Fibroblast of gingiva (primary cell): ENCODE data around the gene PPP1R9A.

Source experiments
- DNase-seq: peaks from one replicate; pipeline ENCODE4 v3.0.0-alpha.2; 2011; ENCODE audit warnings: low read depth

The PPP1R9A gene

DNA sequence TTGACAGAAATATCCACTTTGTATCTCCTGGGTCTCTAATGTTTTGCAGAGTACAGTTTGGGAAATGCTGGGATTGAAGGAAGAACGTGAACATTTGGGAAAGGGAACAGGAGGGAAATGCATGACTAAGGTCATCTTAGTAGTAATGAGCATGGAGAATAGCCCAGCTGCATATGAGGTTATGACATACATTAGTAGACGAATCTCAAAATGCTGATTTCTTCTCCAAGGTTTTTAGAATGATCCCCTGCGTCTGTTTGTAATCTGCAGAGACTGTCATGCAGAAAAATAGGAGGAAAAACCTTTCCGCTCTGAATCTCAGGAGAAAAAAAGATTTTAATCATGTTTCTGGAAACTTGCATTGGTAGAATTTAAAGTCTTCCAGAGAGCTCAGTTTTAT, 133.6 kb downstream of the PPP1R9A start:
- DNase-seq: no peak

DNA sequence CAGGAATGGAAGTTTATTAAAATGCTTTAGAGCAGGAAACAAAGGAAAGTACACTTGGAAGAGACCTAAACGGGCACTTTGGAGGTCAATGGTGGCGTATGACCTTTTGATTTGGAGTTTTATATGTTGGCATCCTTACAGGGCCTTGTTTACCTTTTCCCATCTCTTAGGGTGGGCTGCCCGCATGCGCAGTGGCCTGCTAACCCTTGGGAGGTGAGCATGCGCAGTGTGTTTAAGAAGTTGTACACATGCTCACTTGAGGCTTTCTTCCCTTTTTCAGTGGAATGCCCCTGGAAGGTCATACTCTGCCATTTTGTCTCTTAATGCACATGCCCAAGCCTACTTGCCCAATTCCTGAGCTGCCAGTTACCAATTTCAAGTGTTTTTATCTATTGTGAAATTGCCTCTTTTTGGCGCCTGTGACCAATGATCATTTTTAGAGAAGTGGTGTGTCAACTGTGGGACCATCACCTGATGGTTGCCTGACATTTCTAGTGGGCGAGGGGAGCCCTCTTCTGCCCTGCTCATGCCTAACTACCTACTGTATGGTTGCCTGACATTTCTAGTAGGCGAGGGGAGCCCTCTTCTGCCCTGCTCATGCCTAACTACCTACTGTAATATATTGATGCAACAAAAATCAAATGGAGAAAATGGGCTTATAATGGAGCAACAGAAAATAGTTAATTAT, 138.0 kb downstream of the PPP1R9A start:
- no peak for DNase-seq

DNA sequence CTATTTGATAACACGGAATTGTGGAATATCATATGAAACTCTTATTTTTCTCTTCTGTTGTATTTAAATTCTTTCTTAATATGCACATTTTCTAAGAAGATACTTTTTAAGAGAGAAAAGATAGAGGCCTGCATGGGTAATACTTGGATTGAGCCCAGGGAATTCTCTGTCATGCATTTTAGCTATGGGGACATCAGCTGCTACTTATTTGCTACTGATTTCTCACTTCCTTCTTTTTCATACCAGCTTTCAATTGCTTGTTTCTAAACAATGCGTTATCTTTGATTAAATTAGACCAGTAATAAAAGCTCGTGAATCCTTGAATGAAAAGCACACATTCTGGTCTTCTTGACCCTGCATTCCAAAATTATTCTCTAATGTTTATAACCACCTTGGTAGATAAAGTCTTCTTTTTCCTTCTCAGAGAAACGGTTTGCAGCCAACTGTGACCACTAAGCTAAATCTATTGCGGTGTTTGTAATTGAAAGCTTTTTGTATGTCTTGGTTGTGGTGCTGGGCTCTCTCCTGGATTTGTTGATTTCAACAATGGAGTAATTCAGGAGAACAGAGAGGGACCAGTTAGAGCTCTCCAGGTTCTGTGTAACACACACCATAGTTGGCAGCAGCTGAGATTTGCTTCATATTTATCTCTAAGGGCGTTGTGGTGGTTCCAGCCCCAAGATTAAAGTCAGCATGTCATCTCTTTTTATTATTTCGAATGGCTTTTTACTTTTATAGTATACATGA, 139.3 kb downstream of the PPP1R9A start:
- no peak for DNase-seq

DNA sequence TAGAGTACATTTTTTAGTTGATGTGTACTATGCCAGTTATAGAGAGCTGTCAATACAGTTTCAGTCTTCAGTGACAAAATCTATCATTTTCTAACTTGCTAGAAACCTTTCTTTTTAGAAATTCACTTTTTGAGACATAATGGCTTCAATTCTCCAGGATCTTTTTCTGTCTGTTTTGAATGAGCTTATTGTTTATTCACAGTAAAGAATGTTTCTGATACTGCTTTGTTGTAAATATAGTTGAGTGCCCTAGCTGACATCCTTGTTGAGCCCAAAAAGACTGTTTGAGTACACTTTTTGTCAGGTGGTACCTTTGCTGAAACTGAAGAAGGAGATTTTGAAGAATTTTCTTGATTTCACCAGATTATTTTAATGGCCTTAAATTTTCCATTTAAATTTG, 139.9 kb downstream of the PPP1R9A start:
- DNase-seq: no peak

DNA sequence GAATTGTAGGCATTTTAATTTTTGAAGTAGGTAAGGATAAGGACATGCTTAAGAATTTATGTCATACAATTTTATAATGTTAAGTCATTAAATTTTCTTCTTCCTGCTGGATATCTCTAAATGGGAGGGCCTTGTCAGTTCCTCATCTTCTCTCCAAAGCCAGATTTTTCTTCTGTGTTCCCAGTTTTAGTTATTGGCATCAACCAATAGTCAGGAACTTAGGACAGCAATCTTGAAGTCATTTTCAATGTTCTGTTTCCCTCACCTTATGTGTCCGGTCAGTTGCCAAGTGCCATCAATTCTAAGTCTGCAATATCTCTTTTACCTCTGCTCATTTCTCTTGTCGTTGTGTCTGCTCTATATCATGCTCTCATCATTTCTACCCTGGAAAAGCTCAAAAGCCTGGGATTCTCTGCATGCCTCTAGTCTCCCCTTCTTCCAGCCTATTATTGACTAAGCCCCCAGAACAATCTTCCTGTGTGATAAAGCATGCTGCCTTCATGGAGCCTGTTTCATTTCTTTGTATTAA, 145.2 kb downstream of the PPP1R9A start:
- DNase-seq: no peak

DNA sequence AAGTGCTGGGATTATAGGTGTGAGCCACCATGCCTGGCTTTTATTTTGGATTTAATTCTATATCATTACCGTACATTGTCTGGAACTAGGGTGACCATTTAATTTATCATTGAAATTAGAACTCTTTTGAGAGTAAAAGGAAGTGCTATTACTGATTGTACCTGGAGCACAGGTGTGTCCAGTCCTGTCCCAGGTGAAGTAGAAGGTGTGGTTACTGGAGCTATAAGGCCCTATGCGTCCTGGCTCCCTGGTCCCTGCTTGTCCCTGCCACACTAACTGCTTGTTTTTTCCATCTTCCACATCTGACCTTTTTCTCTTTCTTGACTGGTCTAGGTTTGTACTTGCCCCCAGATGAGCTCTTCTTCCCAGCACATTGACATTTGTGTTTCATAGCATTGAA, 147.0 kb downstream of the PPP1R9A start:
- no peak for DNase-seq

DNA sequence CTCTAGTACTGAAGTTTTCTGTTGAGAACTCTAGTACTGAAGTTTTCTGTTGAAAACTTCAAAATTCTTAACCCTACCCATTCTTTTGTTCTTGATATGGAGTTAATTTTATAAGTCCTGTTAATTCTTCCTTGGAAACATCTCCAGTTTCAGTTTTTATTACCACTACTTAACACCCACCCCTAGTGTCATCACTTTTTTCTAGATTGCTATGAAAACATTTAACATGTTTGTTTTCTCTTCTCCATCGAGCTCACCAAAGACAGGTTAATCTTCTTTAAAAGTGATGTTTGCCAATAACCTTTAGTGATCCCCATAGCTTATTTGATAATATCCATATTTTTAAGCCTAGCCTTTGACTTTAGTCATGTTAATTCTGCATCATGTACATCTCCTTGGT, 147.9 kb downstream of the PPP1R9A start:
- no peak for DNase-seq

DNA sequence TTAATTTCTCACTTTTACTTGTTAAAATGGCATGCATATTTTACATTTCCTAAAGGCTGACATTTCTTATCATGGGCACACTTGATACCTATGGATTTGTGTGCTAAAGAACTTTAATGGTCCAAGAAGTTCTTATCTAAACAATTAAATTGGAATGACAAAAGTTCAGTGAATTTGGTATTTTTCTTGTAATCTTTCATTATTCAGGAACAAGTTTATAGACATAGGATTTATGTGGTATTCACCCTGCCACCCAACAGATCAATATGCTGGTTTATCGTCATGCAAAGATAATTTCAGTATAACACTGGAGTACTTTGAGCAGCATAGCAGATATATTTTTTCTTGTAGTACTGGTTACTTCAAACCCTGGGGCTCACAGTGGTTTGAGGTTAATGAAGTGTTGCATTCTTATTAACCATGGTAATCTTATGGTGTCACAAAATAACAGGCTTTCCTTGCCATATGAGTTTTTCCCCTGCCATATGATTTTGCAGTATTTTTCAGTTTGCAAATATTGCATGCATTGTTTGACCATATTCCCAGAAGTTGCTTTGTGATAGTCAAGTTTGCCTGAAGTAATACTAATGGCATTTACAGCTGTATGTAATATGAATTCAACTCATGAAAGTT, 148.8 kb downstream of the PPP1R9A start:
- DNase-seq: no peak

DNA sequence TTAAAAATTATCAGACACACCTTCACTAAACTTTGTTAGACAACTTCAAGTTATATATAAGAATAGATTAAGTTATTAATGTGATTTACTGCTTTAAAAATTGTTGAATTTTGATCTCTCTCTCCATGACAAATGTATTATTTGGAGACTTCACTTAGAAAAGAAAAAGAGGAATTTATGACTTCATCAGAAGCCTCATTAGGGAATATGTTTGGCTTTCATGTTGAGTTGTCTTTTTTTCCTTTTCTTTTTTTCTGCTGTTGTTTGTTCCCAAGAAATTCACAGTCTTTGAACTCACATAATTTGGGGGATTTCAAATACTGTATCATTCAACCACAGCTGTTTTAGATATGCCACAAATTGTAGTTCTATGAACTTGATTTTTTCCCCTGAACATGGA, 149.5 kb downstream of the PPP1R9A start:
- DNase-seq: no peak

DNA sequence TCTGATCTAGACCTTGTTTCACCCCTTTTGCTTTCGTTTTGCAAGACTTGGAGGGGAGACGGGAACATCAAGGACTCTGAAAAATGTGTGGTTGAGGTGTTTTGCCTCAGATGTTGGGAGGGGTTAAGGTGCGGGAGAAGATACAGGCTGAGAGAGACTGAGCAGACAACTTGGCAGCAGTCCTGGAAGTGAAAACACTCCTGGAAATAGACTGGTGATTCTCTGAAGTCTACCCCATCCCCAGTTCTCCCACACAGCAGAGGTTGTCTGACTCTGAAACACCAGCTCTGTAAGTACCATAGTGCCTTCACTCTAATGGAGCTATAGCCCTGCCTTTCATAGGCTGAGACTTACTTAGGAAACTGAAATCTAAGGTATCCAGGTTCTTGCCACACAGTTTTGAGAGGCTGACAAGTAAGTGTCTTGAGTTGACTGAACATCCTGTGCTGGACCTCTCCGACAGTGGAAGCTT, 152.5 kb downstream of the PPP1R9A start:
- no peak for DNase-seq

DNA sequence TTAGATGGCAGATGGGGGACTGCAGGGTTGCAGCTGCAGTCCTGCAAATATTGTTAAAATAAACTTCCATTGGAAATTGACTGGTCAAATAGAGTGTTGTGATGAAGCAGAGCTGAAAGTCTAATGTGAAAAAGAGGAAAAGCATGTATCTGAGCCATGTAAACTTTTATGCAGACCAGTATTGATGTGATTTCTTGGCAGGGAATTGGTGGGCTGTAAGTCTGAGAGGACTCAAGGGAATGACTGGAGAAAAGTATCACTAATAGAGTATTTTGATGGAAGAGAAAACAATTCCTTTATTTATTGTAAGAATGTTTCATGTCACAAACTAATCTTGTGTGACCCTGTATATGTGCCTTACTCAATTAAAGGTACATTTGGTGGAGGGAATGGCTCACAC, 155.5 kb downstream of the PPP1R9A start:
- no peak for DNase-seq

DNA sequence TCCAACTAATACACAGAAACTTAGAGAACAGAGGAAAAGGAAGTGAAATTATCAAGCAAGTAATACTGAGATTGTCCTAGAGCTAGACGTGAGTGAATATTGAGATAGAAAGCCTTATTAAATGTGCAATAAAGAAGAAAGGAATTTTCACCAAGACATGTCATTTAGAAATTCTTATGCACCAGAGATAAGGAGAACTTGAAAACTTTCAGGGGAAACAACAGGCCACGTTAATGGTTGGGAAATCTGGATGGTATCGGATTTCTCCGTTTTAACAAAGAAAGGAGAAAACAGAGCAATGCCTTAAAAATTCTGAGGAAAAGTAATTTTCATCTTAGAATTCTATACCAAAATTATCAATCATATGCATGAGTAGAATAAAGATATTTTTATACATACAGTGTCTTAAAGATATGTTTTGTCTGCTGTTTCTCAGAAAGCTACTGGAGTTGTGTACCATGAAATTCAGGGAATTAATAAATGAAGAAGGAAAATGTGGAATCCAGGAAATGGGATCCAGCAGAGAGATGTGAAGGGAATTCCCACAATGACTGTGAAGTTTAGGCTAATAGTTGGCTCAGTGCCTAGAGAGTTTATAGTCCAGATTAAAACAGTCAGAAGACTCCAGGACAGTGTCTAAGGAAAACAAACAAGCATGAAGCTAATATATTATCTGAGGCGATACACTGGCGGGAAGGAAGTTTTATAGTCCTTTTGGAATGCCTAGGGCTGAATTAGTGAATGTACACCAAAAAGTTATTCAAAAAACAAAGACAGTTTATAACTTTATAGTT, 159.5 kb downstream of the PPP1R9A start:
- no peak for DNase-seq

DNA sequence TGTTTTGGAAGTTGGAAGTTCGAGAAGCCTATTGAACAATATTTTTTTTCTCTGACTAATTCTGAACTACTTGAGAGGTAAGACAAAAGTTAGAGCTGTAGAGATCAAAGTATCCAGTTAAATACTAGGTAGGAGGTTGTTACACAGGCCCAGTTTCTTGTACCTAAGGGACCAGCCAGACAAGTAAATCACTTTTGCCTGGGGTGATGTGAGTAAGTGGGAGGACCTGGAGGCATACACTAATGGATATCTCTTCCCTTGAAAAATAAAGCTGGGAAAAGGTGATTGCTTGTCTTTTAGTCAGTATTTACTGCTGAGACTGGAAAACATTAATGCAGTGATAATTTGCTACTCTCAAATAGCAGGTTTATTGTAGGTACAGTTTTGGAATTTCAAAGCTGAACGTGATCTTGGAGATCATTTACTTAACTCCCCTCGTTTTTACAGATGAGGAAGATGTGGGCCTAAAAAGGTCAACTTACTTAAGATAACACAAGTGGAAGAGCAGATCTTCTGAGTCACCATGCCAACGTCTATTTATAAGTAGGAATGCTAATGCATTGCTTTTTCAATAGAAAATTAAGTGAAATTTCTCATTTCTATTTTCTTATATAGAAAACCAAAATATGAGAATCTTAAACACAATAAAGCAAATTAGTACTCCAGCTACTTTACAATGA, 181.3 kb downstream of the PPP1R9A start:
- no peak for DNase-seq

DNA sequence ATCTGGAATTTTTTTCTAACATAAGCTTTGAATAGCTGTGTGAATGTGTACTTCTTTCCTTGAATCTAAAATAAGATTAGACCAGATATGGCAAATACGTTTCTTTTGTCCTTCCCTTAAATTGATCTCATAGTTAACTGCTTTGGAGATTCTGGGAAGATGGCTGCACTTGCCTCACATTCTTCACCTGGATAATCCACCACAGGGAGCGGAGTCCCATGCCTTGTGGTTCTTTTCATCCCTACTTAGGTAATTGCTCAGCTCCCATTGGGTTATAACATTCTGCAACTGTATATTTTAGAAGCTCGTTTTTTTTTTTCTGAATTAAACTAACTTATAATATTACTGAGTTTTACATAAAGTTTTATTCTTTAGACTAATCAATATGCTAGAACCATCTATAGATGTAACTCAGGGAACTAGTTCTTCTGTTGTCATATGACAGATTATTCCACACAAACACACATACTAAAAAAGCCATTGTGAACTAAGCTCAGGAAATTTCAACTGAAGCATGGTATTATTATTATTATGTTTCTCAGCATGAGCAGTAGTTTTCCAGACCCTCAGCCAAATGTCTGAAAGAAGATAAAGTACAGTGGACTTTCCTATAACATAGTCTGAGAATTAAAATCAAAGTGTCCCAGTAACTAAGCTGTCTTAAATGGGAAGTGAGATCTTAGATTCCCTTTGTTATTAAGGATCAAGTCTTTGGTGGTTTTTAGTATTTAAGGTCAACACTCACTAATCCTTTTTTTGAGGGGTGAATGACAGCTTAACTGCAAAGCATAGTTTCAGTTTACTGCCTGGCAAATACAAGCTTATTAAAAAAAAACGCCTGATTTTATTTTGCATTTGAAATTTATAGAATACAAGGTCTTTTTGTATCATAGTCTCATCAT, 182.3 kb downstream of the PPP1R9A start:
- DNase-seq: no peak

DNA sequence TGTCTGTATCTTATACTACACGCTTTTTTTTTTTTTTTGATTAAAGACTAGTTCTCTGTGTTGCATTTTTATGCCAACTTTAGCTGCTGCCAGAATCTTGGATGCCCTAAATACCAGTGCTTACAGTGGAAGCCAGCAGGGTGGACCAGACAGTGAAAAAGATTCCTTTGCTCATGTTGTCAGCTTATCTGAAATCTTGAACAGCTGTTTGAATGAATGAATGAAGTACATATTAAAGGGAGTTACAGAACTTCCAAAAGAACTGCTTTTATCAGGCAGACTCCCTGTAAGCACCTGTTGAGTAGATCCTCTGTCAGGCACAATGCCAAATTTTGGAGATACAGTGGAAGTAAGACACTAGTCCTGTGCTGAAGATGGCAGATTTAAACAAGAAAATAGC, 184.9 kb downstream of the PPP1R9A start:
- DNase-seq: no peak

DNA sequence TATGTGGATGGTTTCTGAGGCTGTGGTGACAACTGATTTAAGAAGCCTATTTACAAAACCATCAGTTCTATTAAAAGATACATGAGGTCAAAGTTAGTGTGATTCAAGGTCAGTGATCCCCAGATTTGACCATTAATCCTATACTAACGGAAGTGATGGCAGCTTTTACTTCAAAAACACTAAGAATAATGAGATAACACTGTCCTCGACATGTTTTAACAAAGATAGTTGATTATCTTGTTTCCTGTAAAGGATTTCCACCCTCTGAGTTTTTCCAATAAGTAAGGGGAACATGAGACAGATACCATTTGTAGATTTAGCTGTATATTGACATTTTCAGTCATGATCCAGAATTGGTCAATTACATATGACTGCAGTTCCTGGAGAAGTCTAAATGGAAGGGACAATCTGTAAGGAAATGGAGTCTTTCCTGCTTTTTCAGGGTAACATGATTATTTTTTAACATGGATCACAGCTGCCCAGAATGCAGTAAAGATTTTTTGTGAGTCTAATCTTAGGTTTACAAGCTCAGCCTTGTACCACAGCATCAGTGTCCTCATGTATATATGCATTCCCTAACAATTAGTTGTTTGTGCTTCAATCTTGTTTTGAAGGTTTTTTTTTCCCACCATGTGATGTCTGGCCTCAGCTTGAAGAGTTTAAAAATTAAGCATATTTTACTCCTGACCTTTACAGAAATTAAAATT, 188.0 kb downstream of the PPP1R9A start:
- no peak for DNase-seq

DNA sequence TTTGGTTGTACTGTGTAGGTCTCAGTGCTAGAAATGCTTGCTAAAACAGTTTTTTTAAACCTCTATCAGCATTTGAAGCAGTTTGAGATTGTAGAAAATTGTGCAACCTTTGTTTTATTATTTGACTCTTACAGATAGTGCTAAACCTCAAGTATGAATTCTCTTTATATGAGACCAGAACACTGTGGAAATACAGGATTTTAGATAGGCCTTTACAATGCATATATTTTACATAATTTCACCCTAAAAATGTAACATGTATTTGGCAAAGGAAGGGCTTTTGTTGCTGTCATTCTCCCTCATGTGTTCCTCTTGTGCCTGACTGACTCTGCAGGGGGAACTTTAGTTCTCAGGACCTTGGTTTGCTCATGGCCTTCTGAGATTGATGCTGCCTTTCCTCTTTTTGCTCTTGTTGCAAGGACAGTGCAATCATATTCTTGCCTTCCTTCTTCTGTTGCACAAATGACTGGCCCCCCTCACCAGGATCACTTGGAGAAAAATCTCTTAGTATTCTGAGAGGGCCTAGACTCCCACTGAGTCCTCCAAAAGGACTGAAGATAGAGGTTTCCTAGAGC, 188.7 kb downstream of the PPP1R9A start:
- no peak for DNase-seq

DNA sequence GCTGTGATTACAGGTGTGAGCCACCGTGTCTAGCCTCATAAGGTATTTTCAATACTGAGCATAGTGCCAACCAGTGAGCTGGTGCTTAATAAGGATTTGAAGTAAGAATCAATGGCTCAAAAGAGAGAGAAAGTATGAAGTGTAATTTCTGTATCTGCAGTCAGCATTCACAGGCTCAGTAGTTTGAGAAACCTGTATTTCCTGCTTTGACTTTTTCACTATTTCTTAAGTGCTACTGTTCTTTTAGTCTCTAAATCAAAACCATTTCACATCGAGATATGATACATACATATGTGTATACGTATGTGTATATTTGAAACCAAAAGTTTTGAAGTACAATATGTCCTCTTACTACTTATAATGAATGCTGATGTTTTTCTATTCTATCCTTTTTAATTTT, 189.9 kb downstream of the PPP1R9A start:
- DNase-seq: no peak

DNA sequence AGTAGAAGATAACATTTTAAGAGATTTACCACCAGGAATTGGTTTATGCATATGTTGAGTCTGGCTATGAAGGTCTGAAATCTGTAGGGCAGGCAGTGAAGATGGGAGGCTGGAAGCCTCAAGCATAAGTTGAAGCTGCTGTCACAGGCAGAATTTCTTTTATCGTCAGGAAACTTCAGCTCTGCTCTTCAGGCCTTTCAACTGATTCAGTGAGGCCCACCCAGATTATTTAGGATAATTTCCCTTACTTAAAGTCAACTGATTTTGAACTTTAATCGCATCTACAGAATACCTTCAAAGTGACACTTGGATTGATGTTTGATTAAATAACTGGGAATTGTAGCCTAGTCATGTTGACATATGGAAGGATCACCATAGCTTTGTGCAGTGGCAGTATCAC, 190.5 kb downstream of the PPP1R9A start:
- DNase-seq: no peak

DNA sequence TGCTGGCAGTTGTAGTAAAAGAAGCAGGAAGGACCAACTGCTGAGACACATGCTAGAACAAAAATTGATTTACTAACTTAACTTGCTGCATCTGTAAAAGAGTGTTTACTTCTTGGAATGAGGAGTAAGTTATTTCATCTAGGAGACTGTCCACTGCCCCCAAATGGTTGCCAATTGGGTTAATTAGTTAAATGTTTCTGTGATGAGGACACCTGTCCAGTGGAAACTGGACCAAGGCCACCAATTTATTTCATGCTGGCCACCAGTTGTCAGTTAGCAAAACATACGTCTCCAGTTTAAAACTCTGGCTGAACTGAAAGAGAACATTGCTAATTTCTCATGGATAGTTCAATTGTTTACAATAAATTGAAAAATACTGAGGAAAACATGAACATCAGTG, 191.7 kb downstream of the PPP1R9A start:
- no peak for DNase-seq
